Neural cell (in vitro differentiated cells): ENCODE measurements around the gene SLC22A31.
"Not testable (repeated sequence)": the region's sequence is repeated elsewhere in the genome, so short reads cannot be mapped to it uniquely, and the experiment has no call there.

ENCODE experiments used
- EP300 ChIP-seq: fragments of 450-650 bp; conservative IDR thresholded peaks from 2 replicates; pipeline ENCODE4 v1.6.1; 2014; ENCODE audit warnings: antibody characterized with exemption, mild to moderate bottlenecking, moderate library complexity; ENCODE audit not compliant: poor library complexity, severe bottlenecking
- EZH2 ChIP-seq: fragments of 200-600, 300-800 bp; shearing (Covaris generic), sonication (generic); IDR thresholded peaks from 2 replicates; pipeline ENCODE4 v1.6.1; 2014; ENCODE audit warnings: antibody characterized with exemption, low read length, borderline replicate concordance, mild to moderate bottlenecking; ENCODE audit not compliant: insufficient read depth, poor library complexity, severe bottlenecking
- MXI1 ChIP-seq: fragments of 450-650 bp; conservative IDR thresholded peaks from 2 replicates; pipeline ENCODE4 v1.6.1; 2014; ENCODE audit warnings: antibody characterized with exemption, mild to moderate bottlenecking; ENCODE audit not compliant: poor library complexity, severe bottlenecking
- POLR2AphosphoS5 ChIP-seq: IDR thresholded peaks from 2 replicates; pipeline ENCODE4 v1.6.1; 2012
- SMC3 ChIP-seq: fragments of 450-650 bp; conservative IDR thresholded peaks from 2 replicates; pipeline ENCODE4 v1.6.1; 2014; ENCODE audit warnings: antibody characterized with exemption, mild to moderate bottlenecking, moderate library complexity; ENCODE audit not compliant: poor library complexity
- TAF1 ChIP-seq: IDR thresholded peaks from 2 replicates; pipeline ENCODE4 v1.6.1; 2012; ENCODE audit warnings: low read depth
- TF ChIP-seq, protein P1 (sequence below): fragments of 450-650 bp; IDR thresholded peaks from 2 replicates; pipeline ENCODE4 v1.5.1; 2014; ENCODE audit warnings: antibody characterized with exemption, mild to moderate bottlenecking, moderate library complexity; ENCODE audit not compliant: poor library complexity, severe bottlenecking
- TF ChIP-seq, protein P2 (sequence below): IDR thresholded peaks from 2 replicates; pipeline ENCODE4 v1.6.1; 2012; ENCODE audit warnings: borderline replicate concordance

DNA sequence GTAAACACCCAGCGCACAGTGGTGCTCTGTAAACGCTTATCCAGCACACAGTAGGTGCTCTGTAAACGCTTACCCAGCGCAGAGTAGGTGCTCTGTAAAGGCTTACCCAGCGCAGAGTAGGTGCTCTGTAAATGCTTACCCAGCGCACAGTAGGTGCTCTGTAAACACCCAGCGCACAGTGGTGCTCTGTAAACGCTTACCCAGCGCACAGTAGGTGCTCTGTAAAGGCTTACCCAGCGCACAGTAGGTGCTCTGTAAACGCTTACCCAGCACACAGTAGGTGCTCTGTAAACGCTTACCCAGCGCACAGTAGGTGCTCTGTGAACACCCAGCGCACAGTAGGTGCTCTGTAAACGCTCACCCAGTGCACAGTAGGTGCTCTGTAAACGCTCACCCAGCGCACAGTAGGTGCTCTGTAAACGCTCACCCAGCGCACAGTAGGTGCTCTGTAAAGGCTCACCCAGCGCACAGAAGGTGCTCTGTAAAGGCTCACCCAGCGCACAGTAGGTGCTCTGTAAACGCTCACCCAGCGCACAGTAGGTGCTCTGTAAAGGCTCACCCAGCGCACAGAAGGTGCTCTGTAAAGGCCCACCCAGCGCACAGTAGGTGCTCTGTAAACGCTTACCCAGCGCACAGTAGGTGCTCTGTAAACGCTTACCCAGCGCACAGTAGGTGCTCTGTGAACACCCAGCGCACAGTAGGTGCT lies 14.3 kb downstream of the SLC22A31 start:
- TF ChIP-seq EZH2, POLR2AphosphoS5, EP300, SMC3, MXI1, TAF1: not testable (repeated sequence)
- TF ChIP-seq, protein P1, sequence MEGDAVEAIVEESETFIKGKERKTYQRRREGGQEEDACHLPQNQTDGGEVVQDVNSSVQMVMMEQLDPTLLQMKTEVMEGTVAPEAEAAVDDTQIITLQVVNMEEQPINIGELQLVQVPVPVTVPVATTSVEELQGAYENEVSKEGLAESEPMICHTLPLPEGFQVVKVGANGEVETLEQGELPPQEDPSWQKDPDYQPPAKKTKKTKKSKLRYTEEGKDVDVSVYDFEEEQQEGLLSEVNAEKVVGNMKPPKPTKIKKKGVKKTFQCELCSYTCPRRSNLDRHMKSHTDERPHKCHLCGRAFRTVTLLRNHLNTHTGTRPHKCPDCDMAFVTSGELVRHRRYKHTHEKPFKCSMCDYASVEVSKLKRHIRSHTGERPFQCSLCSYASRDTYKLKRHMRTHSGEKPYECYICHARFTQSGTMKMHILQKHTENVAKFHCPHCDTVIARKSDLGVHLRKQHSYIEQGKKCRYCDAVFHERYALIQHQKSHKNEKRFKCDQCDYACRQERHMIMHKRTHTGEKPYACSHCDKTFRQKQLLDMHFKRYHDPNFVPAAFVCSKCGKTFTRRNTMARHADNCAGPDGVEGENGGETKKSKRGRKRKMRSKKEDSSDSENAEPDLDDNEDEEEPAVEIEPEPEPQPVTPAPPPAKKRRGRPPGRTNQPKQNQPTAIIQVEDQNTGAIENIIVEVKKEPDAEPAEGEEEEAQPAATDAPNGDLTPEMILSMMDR, result not testable (repeated sequence)
- TF ChIP-seq, protein P2, sequence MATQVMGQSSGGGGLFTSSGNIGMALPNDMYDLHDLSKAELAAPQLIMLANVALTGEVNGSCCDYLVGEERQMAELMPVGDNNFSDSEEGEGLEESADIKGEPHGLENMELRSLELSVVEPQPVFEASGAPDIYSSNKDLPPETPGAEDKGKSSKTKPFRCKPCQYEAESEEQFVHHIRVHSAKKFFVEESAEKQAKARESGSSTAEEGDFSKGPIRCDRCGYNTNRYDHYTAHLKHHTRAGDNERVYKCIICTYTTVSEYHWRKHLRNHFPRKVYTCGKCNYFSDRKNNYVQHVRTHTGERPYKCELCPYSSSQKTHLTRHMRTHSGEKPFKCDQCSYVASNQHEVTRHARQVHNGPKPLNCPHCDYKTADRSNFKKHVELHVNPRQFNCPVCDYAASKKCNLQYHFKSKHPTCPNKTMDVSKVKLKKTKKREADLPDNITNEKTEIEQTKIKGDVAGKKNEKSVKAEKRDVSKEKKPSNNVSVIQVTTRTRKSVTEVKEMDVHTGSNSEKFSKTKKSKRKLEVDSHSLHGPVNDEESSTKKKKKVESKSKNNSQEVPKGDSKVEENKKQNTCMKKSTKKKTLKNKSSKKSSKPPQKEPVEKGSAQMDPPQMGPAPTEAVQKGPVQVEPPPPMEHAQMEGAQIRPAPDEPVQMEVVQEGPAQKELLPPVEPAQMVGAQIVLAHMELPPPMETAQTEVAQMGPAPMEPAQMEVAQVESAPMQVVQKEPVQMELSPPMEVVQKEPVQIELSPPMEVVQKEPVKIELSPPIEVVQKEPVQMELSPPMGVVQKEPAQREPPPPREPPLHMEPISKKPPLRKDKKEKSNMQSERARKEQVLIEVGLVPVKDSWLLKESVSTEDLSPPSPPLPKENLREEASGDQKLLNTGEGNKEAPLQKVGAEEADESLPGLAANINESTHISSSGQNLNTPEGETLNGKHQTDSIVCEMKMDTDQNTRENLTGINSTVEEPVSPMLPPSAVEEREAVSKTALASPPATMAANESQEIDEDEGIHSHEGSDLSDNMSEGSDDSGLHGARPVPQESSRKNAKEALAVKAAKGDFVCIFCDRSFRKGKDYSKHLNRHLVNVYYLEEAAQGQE, result not testable (repeated sequence)
